ENCODE measurements around the gene FZD8. TPM values are rescaled to one million over a fixed set of nuclear protein-coding genes. Genes with fewer than 3 reads are reported as not detected.
A peak's percentile ranks its signal among the peaks of the same experiment; 100 is the strongest.

Gene FZD8
- total and polyA plus RNA-seq, 9 donors, result 23.1 to 43.6 (median 38.7) TPM

DNA sequence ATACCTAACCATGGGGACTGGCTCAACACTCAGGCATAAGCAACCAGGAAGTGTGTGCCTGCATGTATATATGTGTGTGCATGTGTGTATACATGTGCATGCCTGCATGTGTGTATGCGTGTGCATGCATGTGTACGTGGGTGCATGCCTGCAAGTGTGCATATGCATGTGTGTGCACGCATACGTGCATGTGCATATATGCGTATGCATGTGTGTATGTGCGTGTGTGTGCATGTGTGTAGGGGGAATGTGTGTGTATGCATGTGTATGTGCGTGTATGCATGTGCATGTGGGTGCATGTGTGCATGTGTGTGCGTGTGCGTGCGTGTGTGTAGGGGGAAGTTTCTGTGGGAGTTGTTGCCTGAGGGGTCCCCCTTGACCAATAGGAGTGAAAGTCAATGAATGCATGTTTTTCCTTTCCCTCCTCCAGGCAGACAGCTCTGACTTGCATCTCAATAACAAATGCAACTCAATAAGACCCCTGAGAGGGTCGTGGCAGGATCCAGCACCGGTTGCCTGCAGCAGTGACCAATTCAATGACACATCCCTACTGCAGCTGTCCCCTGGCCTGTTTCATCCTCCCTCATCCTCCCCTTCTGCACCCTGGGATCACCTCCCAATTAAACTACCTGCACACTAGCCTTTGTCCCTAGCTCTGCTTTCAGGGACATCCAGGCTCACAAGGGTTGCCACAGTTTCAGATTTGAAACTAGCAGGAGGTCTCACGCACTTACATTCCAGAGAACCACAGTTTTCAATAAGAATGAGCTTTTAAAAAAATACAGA is 27.0 kb upstream of the FZD8 start:
- Histone ChIP-seq H3K27me3 (ENCODE audit: control insufficient read depth, insufficient read depth, low read length) (no peaks in the 10 kb centered on the region), H3K4me3 (ENCODE audit: low read length) (no peak overlapping the region), H3K27ac (ENCODE audit: low read length) (no peak overlapping the region), H3K36me3 (ENCODE audit: control insufficient read depth, insufficient read depth, low read length) (no peaks in the 10 kb centered on the region), H3K4me1 (ENCODE audit: control insufficient read depth, insufficient read depth, low read length) (no peaks in the 10 kb centered on the region), H3K9me3 (replicated peaks; ENCODE audit: control insufficient read depth, low read depth, low read length) (no peaks in the 10 kb centered on the region)
- no peak for DNase-seq
- WGBS (ENCODE audit: insufficient coverage), result 71% methylated on average over 8 of the region's 13 CpGs

DNA sequence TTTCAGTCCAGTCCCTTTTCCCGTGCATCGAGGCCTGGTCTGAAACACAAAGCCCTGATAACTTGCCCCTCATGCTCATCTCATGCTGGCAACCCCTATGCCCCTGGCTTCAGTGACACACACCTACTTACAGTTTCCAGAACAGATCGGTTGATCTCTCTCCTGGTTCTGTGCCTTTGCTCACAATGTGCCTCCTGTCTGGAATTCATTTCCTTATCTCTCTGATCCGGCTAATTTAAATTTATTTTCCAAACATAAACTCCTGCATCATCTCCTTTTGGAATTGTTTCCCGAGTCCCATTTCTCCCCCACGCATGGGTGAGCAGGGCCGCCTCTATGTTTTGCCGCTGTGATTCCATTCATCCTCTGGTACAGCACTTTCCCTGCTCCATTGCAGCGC is 25.9 kb upstream of the FZD8 start:
- H3K9me3 ChIP-seq (replicated peaks; ENCODE audit: control insufficient read depth, low read depth, low read length), result no peaks in the 10 kb centered on the region
- no peak overlapping the region for H3K4me3 ChIP-seq (ENCODE audit: low read length)
- H3K4me1 ChIP-seq (ENCODE audit: control insufficient read depth, insufficient read depth, low read length), result no peaks in the 10 kb centered on the region
- 98% methylated on average over 4 of the region's 9 CpGs for WGBS (ENCODE audit: insufficient coverage)
- no peaks in the 10 kb centered on the region for H3K36me3 ChIP-seq (ENCODE audit: control insufficient read depth, insufficient read depth, low read length)
- H3K27ac ChIP-seq (ENCODE audit: low read length), result no peak overlapping the region
- DNase-seq, result no peak
- H3K27me3 ChIP-seq (ENCODE audit: control insufficient read depth, insufficient read depth, low read length), result no peaks in the 10 kb centered on the region

DNA sequence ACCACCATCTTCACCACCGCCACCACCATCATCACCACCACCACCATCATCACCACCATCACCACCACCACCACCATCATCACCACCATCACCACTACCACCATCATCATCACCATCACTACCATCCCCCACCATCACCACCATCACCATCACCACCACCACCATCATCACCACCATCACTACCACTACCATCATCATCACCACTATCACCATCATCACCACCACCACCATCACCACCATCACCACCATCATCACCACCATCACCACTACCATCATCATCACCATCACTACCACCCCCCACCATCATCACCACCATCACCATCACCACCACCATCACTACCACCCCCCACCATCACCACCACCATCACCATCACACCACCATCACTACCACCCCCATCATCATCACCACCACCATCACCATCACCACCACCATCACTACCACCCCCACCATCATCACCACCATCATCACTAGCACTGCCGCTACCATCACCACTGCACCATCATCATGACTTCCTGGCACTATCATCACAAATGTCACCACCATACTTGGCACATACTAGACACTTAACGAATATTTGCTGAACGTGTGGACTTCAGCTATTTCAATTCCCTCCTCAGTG is 25.3 kb upstream of the FZD8 start:
- no peak for DNase-seq
- Histone ChIP-seq H3K27me3 (ENCODE audit: control insufficient read depth, insufficient read depth, low read length) (no peaks in the 10 kb centered on the region), H3K4me3 (ENCODE audit: low read length) (no peak overlapping the region), H3K27ac (ENCODE audit: low read length) (no peak overlapping the region), H3K9me3 (replicated peaks; ENCODE audit: control insufficient read depth, low read depth, low read length) (no peaks in the 10 kb centered on the region), H3K4me1 (ENCODE audit: control insufficient read depth, insufficient read depth, low read length) (no peaks in the 10 kb centered on the region), H3K36me3 (ENCODE audit: control insufficient read depth, insufficient read depth, low read length) (no peaks in the 10 kb centered on the region)
- WGBS (ENCODE audit: insufficient coverage), result 78% methylated on average over 4 of the region's 4 CpGs

DNA sequence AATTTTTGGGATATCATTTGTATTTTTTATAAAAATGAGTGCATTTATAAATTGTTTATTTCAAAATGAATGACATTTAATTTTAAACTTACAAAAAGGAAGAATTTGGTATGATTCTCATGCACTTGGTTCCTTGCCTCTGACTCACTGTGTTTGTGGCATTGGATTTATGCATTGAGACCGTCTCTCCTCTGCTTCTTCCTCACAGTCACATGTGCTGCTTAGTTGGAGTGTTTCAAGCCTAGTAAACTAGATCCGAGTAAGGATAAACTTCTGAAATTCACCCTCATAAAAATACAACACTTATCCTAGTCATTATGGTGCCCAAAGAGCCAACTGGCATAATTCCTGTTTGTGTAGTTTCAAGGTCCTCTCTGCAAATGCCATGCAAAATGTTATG is 19.1 kb upstream of the FZD8 start:
- H3K27ac ChIP-seq (ENCODE audit: low read length), result no peak overlapping the region
- WGBS (ENCODE audit: insufficient coverage), result no CpG with 5 or more reads among the region's 2 CpGs
- no peaks in the 10 kb centered on the region for H3K9me3 ChIP-seq (replicated peaks; ENCODE audit: control insufficient read depth, low read depth, low read length)
- H3K27me3 ChIP-seq (ENCODE audit: control insufficient read depth, insufficient read depth, low read length), result no peaks in the 10 kb centered on the region
- no peak for DNase-seq
- no peak overlapping the region for H3K4me3 ChIP-seq (ENCODE audit: low read length)
- no peaks in the 10 kb centered on the region for H3K36me3 ChIP-seq (ENCODE audit: control insufficient read depth, insufficient read depth, low read length)
- no peaks in the 10 kb centered on the region for H3K4me1 ChIP-seq (ENCODE audit: control insufficient read depth, insufficient read depth, low read length)

DNA sequence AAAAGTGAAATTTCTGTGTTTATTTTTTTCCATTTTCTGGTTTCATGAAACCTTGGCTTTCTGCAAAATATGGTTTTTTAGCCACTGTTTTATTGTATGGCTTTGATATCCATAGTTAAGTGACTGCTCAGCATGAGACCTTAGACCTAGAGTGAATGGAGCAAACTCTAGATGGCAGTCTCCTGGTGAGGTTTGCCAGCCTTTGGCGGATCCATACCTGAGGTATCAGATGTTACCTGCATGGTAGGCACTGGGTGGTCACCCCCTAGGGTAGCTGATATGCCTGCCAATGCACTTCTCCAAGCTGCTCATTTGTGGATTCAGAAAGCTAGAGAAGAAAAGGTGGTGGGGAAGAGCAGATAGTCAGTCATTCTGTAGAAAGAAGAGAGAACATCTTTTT is 17.4 kb upstream of the FZD8 start:
- H3K36me3 ChIP-seq (ENCODE audit: control insufficient read depth, insufficient read depth, low read length), result no peaks in the 10 kb centered on the region
- no peaks in the 10 kb centered on the region for H3K27me3 ChIP-seq (ENCODE audit: control insufficient read depth, insufficient read depth, low read length)
- H3K9me3 ChIP-seq (replicated peaks; ENCODE audit: control insufficient read depth, low read depth, low read length), result no peaks in the 10 kb centered on the region
- no CpG with 5 or more reads among the region's 1 CpG for WGBS (ENCODE audit: insufficient coverage)
- H3K4me3 ChIP-seq (ENCODE audit: low read length), result no peak overlapping the region
- no peak for DNase-seq
- H3K4me1 ChIP-seq (ENCODE audit: control insufficient read depth, insufficient read depth, low read length), result no peaks in the 10 kb centered on the region
- H3K27ac ChIP-seq (ENCODE audit: low read length), result no peak overlapping the region

DNA sequence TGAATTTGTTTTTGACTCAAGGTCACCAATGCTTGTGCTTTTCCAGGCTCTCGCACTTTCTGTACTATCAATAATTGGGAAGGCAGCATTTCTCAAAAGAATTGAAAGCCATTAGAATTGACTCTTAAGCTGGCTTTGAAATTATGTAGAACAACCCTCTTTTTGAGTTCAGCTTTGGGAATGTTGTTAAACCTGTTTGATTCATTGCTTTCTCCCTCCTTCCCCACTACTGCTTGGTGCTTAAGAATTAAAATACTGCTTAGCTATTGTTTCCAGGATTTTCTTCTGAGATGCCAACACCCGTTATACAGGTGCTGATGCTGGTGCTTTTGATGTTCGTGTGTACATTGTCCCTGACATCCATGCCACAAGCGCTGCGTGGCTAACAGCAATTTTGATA is 15.5 kb upstream of the FZD8 start:
- no peaks in the 10 kb centered on the region for H3K9me3 ChIP-seq (replicated peaks; ENCODE audit: control insufficient read depth, low read depth, low read length)
- 80% methylated on average over 1 of the region's 5 CpGs for WGBS (ENCODE audit: insufficient coverage)
- no peak overlapping the region for H3K27ac ChIP-seq (ENCODE audit: low read length)
- DNase-seq, result no peak
- no peaks in the 10 kb centered on the region for H3K36me3 ChIP-seq (ENCODE audit: control insufficient read depth, insufficient read depth, low read length)
- no peaks in the 10 kb centered on the region for H3K4me1 ChIP-seq (ENCODE audit: control insufficient read depth, insufficient read depth, low read length)
- H3K4me3 ChIP-seq (ENCODE audit: low read length), result no peak overlapping the region
- no peaks in the 10 kb centered on the region for H3K27me3 ChIP-seq (ENCODE audit: control insufficient read depth, insufficient read depth, low read length)

DNA sequence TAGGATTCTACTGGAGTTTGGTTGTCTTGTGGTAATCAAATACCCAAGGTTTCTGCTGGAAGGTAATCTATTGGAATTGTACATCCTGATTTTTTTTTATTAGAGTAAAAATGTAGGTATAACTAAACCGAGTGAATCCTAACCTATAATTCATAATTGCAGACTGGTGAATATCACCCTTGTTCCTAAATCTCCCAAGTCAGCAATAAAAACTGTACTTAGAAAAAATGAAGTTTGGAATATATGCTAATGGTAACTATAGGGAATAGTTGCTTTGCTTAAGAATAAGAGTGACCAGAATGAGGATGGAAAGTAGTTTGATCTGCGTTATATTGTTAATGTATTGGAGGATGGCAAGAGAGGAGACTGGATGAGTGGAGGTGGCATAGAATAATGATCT is 10.7 kb upstream of the FZD8 start:
- H3K4me1 ChIP-seq (ENCODE audit: control insufficient read depth, insufficient read depth, low read length), result no peaks in the 10 kb centered on the region
- H3K9me3 ChIP-seq (replicated peaks; ENCODE audit: control insufficient read depth, low read depth, low read length), result no peaks in the 10 kb centered on the region
- no peak for DNase-seq
- H3K27me3 ChIP-seq (ENCODE audit: control insufficient read depth, insufficient read depth, low read length), result no peaks in the 10 kb centered on the region
- no peaks in the 10 kb centered on the region for H3K36me3 ChIP-seq (ENCODE audit: control insufficient read depth, insufficient read depth, low read length)
- WGBS (ENCODE audit: insufficient coverage), result 83% methylated on average over 1 of the region's 2 CpGs
- no peak overlapping the region for H3K27ac ChIP-seq (ENCODE audit: low read length)
- H3K4me3 ChIP-seq (ENCODE audit: low read length), result no peak overlapping the region

DNA sequence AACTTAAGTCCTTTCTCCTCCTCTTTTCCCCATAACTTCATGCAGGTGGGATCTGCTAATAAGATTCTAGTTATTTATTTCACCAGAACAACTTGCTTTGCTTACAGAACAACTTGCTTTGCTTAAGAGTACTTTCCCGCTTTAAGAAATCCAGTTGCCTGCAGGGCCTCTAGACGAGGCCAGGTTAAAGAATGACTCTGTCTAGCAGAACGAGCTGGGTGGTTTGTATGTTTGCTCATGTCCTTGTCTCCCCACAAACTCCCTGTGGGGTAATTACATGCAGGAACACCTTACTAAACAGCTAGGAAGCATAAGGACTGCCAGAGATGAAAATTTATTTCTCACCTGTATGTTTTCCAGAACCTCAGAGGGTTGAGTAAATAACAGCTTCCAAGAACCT is 8.8 kb upstream of the FZD8 start:
- Histone ChIP-seq H3K27me3 (ENCODE audit: control insufficient read depth, insufficient read depth, low read length) (no peaks in the 10 kb centered on the region), H3K27ac (ENCODE audit: low read length) (no peak overlapping the region), H3K4me1 (ENCODE audit: control insufficient read depth, insufficient read depth, low read length) (no peaks in the 10 kb centered on the region), H3K36me3 (ENCODE audit: control insufficient read depth, insufficient read depth, low read length) (no peaks in the 10 kb centered on the region), H3K9me3 (replicated peaks; ENCODE audit: control insufficient read depth, low read depth, low read length) (no peaks in the 10 kb centered on the region), H3K4me3 (ENCODE audit: low read length) (no peak overlapping the region)
- no peak for DNase-seq
- no CpG with 5 or more reads among the region's 3 CpGs for WGBS (ENCODE audit: insufficient coverage)

DNA sequence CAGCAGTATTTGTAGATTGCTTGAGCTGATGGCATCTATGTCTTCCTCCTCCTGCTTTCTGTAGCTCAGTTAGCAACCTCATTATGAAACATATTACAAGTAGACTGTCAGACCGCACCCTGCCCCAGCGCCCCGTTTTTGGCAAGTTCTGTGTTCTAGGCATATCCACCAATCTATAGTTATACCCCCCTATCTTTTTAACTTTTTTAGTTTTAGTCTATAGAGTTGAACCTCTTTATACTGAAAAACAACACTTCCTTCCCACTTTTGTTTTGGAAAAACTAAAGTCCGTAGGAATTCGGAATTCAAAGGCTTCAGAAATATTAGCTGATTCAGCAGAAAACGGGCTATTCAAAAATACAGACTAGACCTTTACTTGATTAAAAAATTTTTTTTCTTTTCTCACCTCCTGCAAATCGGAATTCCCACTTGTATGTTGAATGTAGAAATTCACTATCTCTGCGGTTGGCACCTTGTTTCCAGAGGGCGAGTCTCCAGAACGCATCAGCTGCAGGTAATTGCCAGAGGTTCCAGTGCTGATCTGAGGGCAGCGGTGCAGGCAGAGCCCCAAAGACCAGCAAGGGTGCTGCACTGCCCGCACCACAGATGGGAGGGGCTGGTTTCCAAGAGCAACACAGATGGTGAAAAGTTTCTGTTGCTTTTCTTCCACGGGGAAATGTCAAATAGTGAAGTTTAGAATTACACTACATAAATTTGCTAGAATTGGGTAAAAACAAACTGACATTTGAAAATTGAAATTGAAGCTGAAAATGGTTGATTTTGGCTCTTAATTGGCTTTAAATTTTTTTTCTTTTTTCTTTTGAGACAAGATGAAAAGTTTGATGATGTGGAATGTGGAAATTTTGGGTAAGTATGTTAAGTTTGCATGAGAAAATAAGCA is 2.2 kb upstream of the FZD8 start:
- peak; percentile 73 for DNase-seq

More for the DNA sequence above, 2.2 kb upstream of the FZD8 start:
- Histone ChIP-seq H3K4me3 (ENCODE audit: low read length) (peak overlapping the region; percentile 77), H3K4me1 (ENCODE audit: control insufficient read depth, insufficient read depth, low read length) (peaks cover 14% of the 10 kb centered on the region), H3K36me3 (ENCODE audit: control insufficient read depth, insufficient read depth, low read length) (no peaks in the 10 kb centered on the region), H3K9me3 (replicated peaks; ENCODE audit: control insufficient read depth, low read depth, low read length) (no peaks in the 10 kb centered on the region), H3K27ac (ENCODE audit: low read length) (peak overlapping the region; percentile 76), H3K27me3 (ENCODE audit: control insufficient read depth, insufficient read depth, low read length) (no peaks in the 10 kb centered on the region)
- WGBS (ENCODE audit: insufficient coverage), result 3% methylated on average over 4 of the region's 13 CpGs

All from muscle of leg (tissue), 11 donors.